Choroid plexus epithelial cell (primary cell): ENCODE results near the gene UBE3B.

Experiments used
- DNase-seq: peaks from one replicate; pipeline ENCODE4 v3.0.0-alpha.2; 2010; ENCODE audit warnings: low read depth
- H3K4me3 ChIP-seq: 2 replicates; pipeline ENCODE4 v1.5.1; 2011; ENCODE audit warnings: low read depth, mild to moderate bottlenecking, control low read depth, low read length, moderate library complexity
- CTCF ChIP-seq: conservative IDR thresholded peaks from 2 replicates; pipeline ENCODE4 v1.5.1; 2011; ENCODE audit warnings: low read depth, mild to moderate bottlenecking, control low read depth, inconsistent platforms, low read length, moderate library complexity

UBE3B gene

GRCh38 chr12:109459247-109459646, 18.2 kb upstream of the UBE3B start:
- no peak for TF ChIP-seq CTCF
- peak; percentile 80 for DNase-seq
- H3K4me3 ChIP-seq: no peak overlapping the region

- no peak for DNase-seq
- no peak for TF ChIP-seq CTCF
- H3K4me3 ChIP-seq: no peak overlapping the region
These were observed 16.9 kb upstream of the UBE3B start for GRCh38 chr12:109460538-109460937.

GRCh38 chr12:109461049-109461845, 16.2 kb upstream of the UBE3B start:
- no peak overlapping the region for H3K4me3 ChIP-seq
- TF ChIP-seq CTCF: no peak
- DNase-seq: peak; percentile 64

GRCh38 chr12:109461846-109462756, 15.3 kb upstream of the UBE3B start:
- no peak overlapping the region for H3K4me3 ChIP-seq
- TF ChIP-seq CTCF: no peak
- DNase-seq: peak; percentile 98

GRCh38 chr12:109462868-109463692, 14.4 kb upstream of the UBE3B start:
- DNase-seq: peak; percentile 98
- TF ChIP-seq CTCF: peak; percentile 22
- peak overlapping the region; percentile 40 for H3K4me3 ChIP-seq

GRCh38 chr12:109463756-109464155, 13.7 kb upstream of the UBE3B start:
- no peak for TF ChIP-seq CTCF

More at GRCh38 chr12:109463756-109464155, 13.7 kb upstream of the UBE3B start:
- H3K4me3 ChIP-seq: no peak overlapping the region
- DNase-seq: no peak
